MM.1S (cell line): ENCODE measurements around the gene GJC1.

Source experiments
- EZH2phosphoT487 ChIP-seq: fragments of 300-600 bp; sonication (generic); IDR thresholded peaks from 2 replicates; pipeline ENCODE4 v1.6.1; 2018; ENCODE audit warnings: antibody characterized with exemption, low read length
- TF ChIP-seq, protein P1 (sequence below): fragments of 300-600 bp; sonication (generic); IDR thresholded peaks from 2 replicates; pipeline ENCODE4 v1.5.1; 2016; ENCODE audit warnings: antibody characterized with exemption, low read length, mixed read lengths

DNA sequence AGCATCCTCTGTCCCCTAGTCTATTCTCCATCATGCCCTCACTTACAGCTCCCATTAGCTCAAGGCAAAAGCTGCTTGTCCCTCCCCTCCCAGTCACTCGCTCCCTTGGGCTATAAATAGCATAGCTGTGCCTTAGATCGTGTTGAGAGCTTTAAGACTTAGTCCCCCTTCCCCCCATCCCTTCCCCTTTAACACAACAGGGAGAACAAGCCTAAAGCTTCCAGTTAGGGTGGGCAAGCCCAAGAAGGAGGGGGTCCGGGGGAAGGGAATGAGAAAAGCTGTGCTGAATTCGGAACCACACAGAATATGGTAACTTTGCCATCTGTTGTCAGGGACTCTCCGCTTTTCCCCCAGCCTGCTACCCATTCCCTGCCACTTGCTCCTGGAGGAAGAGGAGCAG is 12.7 kb upstream of the GJC1 start:
- TF ChIP-seq, protein P1, sequence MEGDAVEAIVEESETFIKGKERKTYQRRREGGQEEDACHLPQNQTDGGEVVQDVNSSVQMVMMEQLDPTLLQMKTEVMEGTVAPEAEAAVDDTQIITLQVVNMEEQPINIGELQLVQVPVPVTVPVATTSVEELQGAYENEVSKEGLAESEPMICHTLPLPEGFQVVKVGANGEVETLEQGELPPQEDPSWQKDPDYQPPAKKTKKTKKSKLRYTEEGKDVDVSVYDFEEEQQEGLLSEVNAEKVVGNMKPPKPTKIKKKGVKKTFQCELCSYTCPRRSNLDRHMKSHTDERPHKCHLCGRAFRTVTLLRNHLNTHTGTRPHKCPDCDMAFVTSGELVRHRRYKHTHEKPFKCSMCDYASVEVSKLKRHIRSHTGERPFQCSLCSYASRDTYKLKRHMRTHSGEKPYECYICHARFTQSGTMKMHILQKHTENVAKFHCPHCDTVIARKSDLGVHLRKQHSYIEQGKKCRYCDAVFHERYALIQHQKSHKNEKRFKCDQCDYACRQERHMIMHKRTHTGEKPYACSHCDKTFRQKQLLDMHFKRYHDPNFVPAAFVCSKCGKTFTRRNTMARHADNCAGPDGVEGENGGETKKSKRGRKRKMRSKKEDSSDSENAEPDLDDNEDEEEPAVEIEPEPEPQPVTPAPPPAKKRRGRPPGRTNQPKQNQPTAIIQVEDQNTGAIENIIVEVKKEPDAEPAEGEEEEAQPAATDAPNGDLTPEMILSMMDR = no peak
- TF ChIP-seq EZH2phosphoT487 = no peak
